Ammon's horn (tissue), 1 donor: ENCODE results near the gene FHAD1.
"Not testable (repeated sequence)": the region's sequence is repeated elsewhere in the genome, so short reads cannot be mapped to it uniquely, and the experiment has no call there.

Source experiments
- DNase-seq: peaks from one replicate; pipeline ENCODE4 v3.0.0-alpha.2; 2016; ENCODE audit warnings: low spot score

Gene FHAD1

GRCh38 chr1:15276691-15277446 lies 29.8 kb downstream of the FHAD1 start:
- no peak for DNase-seq

DNA sequence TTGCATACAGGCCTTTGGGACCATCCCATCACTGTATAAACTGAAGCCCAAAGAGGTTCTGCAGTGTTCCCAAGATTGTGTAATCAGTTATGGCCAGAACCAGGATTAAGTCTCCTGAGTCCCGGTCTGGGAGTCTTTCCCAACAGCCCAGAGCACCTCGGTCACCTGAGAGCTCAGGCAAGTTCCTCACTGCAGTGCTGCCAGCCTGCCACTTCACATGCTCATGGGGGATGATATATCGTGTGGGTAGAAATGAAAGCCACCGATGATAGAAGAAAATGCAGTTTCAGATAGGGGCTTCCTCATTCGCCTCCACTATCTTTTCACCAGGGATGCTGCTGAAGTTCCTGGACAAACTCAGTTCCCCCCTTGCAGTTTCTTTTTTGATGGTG lies 30.4 kb downstream of the FHAD1 start:
- DNase-seq: no peak

- DNase-seq: no peak
Measured at GRCh38 chr1:15277933-15278332, 30.9 kb downstream of the FHAD1 start.

DNA sequence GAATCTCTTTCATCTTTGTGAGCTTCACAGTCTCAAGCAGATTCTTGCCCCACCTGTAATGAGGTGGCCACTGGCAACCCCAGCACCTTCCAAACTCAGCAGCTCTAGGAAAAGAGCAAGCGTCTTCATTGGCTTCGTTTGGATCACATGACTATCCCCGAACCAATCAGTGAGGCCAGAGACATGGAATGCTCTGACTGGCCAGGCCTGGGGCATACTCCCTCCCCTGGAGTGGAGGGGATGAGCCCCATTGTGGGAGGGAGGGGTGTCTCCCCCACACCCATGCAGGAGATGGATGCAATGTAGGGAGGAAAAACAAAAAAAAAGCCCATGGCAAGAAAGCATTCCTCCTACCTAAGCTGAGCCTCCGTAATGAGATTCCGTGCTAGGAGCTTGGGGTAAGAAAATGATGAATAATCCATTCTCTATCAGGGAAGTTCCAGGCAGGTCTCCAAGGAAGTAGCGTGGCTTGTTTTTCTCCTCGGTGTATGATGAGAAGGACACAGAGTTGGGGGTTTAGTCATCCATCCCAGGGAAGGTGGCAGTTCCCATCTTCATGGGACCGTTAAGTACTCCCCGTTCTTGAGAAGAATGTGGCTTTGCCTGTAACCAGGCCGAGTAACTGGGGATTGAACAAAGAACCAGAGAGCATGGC lies 32.7 kb downstream of the FHAD1 start:
- no peak for DNase-seq

DNA sequence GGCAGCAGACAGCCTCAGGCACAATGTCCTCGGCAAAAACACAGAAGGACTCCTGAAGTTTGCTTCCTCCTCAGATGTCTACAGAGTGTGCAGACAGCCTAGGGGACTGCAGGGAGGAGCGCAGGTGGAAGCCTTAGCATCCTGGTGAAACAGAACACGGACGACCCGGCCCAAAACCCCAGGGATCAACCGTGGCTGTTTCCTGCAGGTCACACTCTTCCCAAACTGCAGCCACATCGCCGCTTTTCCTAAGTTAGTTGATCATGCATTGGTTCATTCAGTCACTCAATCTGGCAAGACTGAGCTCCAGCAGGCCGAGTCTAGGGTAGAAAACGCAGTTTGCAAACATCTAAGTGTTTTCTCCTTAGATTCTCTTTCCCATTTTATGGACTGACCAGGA lies 33.4 kb downstream of the FHAD1 start:
- no peak for DNase-seq

GRCh38 chr1:15282038-15282437 lies 35.0 kb downstream of the FHAD1 start:
- DNase-seq: no peak

GRCh38 chr1:15282810-15283474 lies 35.9 kb downstream of the FHAD1 start:
- no peak for DNase-seq

DNA sequence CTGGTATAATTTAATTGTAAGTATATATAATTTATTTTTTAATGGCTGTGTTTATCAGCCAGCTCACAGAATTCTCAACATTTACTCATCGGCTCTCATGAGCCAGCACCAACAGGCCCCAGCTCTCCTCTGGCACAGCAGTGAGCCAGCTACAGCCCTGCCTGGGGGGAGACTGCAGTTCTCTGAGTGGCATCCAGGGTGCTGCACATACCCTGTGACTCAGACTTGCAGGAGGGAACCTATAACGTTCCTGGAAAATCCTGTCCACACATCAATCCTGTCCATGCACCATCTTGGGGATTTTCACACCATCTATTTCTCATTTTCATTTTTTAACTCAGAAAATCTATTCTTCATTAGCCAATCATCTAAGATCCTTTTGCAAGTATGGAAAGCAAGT lies 36.5 kb downstream of the FHAD1 start:
- DNase-seq: no peak

DNA sequence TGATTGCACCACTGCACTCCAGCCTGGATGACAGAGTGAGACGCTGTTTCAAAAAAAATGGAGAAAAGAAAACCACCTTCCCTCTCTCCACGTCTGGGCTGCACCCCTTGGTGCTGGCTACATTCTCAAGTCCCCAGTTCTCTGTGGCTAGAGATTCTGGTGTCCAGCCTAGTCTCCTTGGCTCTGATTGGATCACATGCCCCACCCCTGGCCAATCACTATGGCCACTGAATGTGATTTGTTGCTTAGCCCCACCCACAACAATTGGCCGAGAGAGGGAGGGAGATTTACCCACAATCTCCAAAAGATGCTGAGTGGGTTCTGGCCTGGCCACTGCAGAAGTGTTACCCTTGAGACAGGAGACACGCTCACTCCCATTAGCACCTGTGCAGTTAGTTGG lies 39.4 kb downstream of the FHAD1 start:
- no peak for DNase-seq

- DNase-seq: no peak
Measured at GRCh38 chr1:15287035-15287979, 40.3 kb downstream of the FHAD1 start.

DNA sequence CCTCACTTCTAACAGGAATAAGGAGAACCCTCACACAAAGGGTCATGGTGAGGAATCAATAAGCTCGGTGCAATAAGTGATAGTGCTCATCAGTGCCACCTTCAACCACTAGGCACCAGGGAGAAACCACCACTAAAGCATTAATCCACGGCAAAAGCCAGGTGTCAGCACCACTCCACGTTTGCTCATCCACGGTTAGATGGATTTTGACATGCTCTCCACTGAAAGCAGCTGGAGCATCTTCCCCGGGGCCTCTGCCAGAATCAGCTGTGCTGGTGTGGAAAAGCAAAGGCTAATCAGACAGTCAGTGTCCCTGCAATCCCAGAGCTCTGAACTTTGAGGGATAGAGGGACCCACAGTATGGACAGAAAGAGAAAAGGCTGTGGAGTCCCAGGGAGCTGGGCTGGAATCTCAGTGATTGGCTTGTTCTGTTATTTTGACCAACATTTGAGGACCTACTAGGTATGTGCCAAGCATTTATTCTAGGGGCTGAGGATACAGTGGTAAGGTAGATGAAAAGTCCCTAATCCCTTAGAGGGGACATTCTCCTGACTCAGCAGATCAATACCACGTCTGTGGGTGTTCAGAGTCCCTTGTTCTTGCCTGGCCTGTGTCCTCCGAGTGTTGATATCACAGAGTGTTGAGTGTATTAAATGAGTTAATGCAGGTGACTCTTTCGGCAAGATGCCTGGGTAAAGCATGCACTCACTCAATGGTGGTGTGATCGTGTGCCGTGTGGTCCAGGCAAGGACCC lies 41.3 kb downstream of the FHAD1 start:
- no peak for DNase-seq

DNA sequence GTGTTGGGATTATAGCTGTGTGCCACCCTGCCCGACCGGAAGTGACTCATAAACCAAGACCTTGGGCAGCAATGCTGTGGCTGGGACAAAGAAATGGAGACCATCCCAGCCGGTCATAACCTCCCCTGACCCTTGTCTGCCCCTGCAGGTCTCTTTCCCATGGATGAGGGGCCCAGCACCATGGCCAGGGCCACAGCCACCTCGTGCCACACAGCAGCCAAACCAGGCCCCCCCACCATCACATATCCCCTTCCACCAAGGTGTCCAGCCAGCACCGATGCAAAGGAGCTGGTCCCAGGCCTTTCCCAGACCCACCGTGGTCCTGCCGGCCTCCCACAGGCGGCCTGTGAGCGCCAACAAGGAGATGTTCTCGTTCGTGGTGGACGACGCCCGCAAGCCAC lies 42.2 kb downstream of the FHAD1 start:
- no peak for DNase-seq

GRCh38 chr1:15290382-15290781 lies 43.4 kb downstream of the FHAD1 start:
- no peak for DNase-seq

DNA sequence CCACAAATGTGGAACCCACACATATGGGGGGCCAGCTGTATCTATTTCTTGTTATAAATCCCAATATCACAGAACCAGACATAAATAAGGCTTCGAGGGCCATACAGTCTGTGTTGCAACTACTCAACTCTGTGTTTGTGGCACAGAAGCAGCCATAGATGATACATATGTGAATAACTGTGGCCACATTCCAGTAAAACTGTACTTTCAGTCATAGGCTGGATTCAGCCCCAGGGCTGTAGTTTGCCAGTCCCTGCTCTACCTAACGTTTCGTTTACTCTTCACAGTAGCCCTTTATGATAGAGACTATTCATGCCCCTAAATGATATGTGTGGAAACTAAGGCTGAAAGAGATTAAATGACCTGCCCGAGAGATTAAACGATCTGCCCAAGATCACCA lies 48.7 kb downstream of the FHAD1 start:
- no peak for DNase-seq

GRCh38 chr1:15296585-15297321 lies 49.7 kb downstream of the FHAD1 start:
- DNase-seq: no peak

DNA sequence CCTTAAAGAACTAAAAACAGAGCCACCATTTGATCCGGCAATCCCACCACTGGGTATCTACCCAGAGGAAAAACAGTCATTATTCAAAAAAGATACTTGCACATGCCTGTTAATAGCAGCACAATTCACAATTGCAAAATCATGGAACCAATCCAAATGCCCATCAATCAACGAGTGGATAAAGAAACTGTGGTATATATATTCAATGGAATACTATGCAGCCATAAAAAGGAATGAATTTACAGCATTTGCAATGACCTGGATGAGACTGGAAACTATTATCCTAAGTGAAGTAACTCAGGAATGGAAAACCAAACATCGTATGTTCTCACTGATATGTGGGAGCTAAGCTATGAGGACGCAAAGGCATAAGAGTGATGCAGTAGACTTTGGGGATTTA lies 51.0 kb downstream of the FHAD1 start:
- not testable (repeated sequence) for DNase-seq

- DNase-seq: no peak
Measured at GRCh38 chr1:15299179-15299578, 52.2 kb downstream of the FHAD1 start.

- DNase-seq: no peak
Measured at GRCh38 chr1:15299806-15300205, 52.8 kb downstream of the FHAD1 start.

- no peak for DNase-seq
Measured at GRCh38 chr1:15303935-15304334, 56.9 kb downstream of the FHAD1 start.

- peak; percentile 56 for DNase-seq
Measured at GRCh38 chr1:15304708-15305467, 57.9 kb downstream of the FHAD1 start.
